Astrocyte (in vitro differentiated cells and primary cell): ENCODE results near the gene CDR2L.

Experiments
- CTCF ChIP-seq: IDR thresholded peaks from 2 replicates; pipeline ENCODE4 v1.5.1; 2011; ENCODE audit warnings: low read depth, mild to moderate bottlenecking, inconsistent platforms, low read length, moderate library complexity; ENCODE audit not compliant: insufficient read depth
- EZH2 ChIP-seq: IDR thresholded peaks from 2 replicates; pipeline ENCODE4 v1.6.1; 2012; ENCODE audit warnings: mild to moderate bottlenecking, low read length, inconsistent platforms; ENCODE audit not compliant: insufficient read depth

- TF ChIP-seq CTCF (no peak), EZH2 (no peak)
These were observed 11.4 kb downstream of the CDR2L start for GRCh38 chr17:74998783-74999182.
